NCI-H226 (cell line): ENCODE results near the gene FRS2.

Experiments used
- DNase-seq: peaks from one replicate; pipeline ENCODE4 v3.0.0-alpha.2; 2015

FRS2 gene

DNA sequence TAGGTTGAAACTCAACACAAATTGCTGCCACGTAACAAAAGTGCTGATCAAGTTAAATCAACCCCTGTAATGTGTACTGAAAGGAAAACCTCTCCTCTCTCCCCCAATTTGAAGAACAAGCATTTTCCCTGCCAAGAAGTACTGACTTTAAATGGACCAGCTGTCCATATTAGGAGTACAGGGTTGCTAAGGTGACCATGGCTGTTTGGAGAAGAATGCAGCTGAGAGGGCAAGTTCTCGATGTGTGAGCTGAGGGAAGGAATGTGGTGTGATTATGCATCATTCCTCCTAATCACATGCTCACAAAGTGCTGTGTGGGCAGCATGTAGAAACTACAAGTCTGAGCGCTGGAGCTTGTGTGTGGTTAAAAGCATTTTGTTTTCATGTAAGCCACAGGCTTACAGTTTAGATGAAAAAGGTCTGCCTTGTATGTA is 64.2 kb downstream of the FRS2 start:
- DNase-seq: peak; percentile 100

DNA sequence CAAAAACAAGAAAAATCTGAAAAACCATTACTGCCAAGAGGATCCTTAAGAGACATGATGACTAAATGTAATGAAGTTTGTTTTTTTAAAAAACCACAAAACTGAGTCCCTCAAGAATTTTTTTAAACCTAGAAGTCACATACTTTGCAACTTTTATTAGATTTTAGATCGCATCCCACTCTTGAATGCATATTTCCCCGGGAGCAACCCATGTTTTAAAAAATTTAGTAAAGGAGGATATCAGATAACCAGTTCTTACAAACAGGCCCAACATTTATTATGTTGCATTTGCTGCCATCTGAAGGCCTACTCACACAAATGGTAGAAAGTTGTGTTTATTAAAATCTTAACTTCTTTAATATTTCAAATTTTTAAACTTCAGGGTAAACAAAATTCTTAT is 70.8 kb downstream of the FRS2 start:
- no peak for DNase-seq

DNA sequence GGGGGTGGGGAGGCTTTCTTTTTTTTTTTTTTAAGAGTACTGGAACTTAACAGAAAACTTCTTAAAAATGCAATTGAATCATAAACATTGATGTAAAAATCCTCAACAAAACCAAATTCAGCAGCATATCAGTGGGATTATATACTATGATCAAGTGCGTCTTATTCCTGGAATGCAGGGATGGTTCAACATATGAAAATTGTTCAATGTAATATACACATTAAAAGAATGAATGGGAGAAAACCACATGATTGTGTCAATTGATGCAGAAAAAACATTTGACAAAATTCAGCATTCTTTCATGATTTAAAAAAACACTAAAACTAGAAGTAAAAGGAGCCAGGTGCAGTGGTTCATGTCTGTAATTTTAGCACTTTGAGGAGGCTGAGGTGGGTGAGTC is 73.9 kb downstream of the FRS2 start:
- DNase-seq: no peak

DNA sequence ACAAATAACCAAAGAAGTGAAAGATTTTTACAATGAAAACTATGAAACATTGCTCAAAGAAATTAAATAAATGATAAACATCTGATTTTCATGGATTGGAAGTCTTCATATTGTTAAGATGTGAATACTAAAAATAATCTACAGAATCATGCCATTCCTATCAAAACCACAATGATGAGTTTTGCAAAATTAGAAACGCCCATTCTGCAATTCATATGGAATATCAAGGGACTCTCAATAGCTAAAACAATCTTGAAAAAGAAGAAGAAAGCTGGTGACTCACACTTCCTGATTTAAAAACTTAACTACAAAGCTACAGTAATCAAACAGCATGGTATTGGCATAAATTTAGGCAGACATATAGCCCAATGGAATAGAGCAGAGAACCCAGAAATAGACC is 74.9 kb downstream of the FRS2 start:
- no peak for DNase-seq

DNA sequence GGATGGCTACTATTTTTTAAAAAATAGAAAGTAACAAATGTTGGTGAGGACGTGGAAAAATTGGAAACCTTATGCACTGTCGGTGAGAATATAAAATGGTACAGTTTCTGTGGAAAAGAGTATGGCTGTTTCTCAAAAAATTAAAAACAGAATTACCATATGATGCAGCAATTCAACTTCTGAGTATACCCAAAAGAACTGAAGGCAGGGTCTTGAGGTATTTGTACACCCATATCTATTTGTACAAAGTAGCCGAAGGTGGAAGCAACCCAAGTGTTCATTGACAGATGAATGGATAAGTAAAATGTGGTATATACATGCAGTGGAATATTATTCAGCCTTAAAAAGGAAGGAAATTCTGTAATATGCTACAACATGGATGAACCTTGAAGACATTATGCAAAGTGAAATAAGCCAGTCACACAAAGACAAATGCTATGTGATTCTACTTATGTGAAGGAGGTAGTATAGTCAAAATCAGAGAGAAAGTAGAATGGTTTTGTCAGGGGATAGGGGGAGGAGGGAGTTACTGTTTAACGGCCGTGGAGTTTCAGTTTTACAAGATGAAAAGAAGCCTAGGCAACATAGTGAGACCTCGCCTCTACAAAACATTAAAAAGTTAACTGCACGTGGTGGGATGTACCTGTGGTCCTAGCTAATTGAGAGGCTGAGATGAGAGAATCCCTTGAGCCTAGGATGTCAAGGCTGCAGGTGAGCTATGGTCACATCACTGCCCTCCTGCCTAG is 76.7 kb downstream of the FRS2 start:
- DNase-seq: no peak

DNA sequence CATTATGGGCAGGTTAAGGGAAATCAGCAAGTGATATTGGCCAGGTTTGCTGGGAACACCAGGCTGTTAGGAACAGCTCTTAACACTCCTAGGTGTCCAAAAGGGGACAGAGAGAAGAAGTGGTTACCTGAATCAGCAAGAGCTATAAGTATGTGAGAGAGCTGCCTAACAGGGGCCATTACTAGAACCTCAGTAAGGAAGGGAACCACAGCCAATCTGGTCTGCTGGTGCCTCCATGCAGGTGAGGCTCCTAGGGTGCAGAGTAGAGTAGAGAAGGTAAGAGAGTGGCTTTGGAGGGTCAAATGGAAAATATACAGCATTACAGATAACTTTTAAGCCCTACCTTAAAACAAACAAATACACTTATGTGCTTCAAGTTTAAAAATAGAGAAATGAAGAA is 78.5 kb downstream of the FRS2 start:
- DNase-seq: no peak

DNA sequence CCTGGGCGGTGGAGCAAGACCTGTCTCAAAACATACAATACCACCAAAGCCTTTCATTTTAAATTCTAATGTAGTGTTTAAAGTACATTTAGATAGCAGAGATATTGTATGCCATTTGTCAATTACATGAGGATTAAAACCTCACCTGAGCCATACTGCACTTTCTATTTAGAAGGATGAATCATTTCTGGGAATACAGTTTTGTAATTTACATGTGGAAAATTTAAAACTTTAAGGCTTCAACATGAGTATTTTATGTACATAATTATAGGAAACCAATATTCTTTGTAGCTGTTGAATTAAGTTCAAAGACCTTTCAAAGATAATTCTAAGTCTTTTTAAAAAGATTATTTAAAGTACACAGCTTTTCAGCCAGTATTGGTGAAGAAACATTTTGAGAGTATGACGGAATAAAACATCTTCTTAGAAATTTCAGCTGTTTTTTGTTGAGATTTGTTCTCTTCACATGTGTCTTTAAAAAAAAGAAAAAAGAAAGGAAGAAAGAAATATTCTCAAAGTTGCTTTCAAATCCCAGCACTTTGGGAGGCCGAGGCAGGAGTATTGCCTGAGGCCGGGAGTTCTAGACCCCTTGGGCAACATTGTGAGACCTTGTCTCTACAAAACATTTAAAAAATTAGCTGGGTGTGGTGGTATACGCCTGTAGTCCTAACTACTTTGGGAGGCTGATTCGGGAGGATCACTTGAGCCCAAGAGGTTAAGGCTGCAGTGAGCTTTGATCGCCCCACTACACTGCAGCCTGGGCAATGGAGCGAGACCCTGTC is 80.6 kb downstream of the FRS2 start:
- DNase-seq: no peak

DNA sequence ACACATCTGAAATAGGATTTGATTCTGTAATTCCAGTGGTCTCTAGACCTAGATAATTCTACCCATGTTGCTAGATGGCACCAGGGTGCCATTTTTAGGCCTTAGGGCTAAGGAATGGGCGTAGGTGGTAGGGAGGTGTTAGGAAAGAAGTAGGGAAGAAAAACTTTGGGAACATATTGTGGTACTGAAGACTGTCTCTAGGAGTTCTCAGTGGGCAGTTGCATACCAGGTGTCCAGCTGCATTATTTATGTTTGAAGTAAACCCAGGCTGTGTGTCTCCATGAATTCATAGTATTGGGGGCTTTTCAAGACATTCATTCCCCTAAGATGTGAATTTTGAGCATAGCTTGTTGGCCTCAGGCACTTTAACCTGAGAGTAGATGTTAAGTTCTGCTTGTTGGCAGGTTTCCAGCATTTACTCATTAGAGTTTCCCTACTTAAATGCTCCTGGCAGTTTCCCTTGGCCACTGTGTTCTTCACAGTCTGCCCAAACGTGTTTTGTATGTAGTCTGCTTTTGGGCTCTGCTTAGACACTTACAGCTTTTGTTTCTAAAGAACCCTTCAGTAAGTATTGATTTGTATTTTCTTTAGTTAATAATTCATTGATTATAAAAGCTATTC is 83.5 kb downstream of the FRS2 start:
- peak; percentile 73 for DNase-seq

DNA sequence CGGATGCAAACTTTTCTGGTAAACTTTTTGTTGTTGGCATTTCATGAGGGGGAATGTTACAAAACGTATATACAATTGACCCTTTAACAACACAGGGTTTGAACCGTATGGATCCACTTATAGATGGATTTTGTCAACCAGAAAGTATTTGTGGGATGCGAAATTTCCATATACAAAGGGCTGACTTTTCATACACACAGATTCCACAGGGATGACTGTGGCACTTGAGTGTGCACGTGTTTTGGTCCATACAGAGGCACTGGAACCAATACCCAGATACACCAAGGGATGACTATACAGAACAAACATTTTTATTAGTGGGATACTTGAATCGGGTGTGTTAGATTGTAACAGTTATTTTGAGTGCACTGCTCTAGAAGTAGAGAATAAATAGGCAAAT is 85.3 kb downstream of the FRS2 start:
- peak; percentile 81 for DNase-seq

DNA sequence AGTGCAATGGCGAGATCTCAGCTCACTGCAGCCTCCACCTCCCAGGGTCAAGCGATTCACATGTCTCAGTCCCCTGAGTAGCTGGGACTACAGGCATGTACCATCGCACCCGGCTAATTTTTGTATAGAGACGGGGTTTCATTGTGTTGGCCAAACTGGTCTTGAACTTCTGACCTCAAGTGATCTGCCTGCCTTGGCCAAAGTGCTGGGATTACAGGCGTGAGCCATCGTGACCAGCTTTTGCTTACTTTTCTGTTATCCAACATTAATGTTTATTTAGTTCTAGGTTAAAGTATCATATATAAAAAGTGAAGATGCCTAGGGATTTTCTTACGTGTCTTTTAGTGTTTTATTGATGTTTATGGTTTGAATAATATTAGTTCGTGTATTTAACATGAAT is 86.2 kb downstream of the FRS2 start:
- DNase-seq: no peak

DNA sequence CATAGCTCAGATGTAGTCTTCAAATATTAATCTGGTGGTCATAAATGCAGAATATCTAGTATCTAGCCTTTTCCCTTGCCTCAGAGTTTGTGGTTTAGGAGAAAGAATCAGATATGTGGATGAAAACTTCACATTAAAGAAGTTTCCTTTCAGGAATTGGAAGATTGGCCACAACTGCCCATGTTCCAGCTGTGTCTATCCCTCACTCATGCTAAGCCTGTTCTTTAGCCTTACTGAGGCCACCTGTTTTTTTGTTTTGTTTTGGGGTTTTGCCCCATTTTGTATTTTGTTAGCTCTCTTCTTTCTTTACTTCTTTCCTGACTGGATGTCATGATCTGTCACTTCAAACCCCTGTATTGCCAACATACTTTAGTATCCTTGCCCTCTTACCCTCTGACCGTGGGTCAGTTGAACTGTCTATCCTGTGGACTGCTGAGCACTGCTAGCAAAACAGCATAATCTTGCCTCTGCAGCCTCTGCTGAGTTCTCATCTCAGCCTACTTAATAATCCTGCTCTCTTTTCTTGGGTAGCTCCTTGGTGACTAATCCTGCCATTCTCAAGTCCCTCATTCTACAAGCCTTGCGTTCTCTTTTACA is 93.1 kb downstream of the FRS2 start:
- no peak for DNase-seq

DNA sequence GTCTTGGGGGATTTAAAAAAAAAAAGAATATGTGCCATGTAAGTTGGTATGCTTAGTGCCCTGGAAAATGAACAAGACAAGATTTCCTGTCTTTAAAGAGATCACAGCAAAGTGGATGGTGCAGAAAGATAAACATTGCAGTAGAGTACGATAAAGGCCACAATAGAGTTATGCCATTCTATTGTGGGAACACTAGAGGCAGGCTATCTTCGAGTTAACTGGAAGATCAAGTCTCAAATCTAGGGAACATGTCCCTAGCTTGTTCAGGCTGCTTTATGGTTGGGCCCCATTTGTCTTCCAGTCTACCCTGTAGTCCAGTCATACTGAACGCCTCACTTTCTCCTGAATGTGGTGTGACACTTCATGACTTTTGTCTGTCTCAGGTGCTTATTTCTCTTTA is 96.4 kb downstream of the FRS2 start:
- DNase-seq: no peak

DNA sequence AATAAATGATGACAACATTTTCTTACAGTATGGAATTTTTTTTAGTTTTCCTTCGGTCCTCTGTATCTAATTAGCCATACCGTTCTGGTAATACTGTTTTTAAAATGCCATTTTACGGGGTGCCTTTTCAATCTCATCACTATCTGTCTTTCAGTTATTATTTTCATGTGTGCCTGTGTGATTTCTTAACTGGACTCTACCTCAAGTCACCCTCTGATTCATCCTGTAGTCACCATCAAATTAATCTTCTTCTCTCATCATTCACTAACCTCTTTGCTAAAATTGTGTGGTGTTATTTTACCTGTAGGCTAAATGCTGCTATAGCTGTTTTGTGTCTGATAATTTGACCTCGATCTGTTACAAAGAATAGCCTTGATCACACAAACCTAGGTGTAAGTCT is 99.0 kb downstream of the FRS2 start:
- DNase-seq: peak; percentile 53

DNA sequence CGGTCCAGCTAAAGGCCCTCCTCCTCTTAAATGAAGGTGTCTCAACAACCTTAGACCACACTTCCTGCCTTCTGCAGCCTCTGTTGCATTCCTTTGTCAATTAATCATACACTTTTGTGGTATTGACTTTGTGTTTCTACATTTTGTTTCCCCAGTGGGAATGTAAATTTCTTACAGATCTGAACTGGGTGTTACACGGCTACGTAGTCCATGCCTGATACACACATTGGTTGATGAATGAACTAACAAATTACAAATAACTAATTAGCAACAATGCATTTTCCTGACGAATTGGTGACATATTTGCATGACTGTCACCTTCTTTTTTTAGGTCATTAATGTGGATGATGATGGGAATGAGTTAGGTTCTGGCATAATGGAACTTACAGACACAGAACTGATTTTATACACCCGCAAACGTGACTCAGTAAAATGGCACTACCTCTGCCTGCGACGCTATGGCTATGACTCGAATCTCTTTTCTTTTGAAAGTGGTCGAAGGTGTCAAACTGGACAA is 99.9 kb downstream of the FRS2 start:
- peak; percentile 95 for DNase-seq

DNA sequence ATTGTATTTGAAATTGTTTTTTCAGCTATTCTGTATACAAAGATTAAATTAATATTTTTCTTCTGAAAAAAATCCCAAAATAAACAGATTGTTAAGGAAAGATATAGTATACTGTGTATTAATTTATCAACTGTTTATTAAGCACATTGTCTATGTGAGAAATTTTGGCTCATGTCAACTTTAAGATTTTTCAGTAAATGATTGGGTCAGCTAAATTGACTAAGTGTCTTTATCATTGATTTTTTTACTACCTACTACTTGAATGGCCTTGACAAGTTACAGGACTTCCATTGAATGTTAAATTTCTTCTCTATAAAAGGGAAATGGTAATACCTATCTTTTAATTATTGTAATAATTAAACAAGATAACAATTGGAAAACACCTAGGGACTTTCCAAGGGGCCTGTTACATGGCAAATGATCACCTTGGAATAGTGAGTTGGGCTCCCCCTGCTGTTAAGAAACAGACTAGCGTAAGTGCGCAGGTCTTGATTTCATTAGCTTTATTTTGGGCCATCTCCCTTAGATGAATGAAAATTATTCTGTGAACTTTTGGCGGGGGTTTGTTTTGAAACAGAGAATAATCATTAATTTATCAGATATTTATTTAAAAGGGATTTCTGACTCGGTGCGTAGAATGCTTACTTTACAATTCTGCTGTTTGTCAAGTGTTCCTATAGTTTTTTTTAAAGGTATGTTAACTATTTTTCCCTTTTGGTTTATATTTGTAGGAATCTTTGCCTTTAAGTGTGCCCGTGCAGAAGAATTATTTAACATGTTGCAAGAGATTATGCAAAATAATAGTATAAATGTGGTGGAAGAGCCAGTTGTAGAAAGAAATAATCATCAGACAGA is 100.6 kb downstream of the FRS2 start:
- DNase-seq: peak; percentile 26

DNA sequence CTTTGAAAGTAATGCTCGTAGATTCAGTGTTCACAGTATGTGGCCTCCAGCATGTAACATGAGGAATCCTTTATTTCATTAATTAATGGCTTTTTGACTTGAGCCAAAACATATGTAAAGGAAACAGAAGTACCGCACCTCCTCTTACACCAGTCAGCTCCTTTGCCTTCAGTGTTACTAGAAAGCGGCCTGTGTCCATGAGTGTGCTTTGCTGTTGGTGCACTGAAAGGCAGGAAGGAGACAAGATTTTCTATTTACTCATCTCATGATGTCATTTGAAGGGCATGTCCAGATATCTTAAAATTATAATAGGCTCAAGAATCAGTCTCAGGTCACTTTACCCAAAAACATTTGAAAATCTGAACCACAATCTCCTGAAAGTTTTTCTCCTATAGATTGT is 105.2 kb downstream of the FRS2 start:
- peak; percentile 17 for DNase-seq

DNA sequence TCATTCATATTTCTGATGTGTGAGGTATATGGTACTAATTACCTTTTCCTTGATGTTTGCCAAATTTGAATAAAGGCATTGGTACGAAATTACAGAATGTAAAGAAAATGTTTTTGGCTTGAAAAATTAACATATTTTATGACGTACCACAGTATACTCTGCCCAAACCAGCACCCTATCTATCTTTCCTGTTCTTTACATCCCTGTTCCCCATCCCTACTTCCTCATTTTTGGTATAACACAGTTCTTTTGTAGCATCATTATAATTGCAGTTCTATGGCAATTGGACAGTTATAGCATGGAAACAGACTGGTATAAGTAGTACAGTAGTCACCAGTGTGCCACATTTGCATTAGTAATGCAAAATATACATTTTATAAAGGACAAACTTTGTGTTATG is 108.1 kb downstream of the FRS2 start:
- no peak for DNase-seq

DNA sequence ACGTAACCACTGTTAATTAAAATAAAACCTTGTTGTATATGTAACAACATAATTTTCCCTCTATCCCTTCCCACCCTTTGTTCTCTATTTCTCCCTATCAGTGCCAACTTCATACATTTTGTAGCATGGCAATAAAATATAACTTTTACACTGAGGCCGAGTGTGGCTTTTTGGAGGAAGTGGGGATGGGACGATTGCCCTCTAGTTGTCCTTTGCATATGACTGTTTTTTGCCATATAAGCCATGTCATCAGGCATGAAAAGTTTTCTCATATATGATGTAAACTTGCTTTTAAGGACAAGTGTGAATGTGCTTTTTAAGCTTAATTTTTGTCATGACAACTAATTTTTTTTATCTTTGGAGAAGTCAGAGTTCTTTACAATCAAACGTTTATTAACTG is 108.8 kb downstream of the FRS2 start:
- no peak for DNase-seq

DNA sequence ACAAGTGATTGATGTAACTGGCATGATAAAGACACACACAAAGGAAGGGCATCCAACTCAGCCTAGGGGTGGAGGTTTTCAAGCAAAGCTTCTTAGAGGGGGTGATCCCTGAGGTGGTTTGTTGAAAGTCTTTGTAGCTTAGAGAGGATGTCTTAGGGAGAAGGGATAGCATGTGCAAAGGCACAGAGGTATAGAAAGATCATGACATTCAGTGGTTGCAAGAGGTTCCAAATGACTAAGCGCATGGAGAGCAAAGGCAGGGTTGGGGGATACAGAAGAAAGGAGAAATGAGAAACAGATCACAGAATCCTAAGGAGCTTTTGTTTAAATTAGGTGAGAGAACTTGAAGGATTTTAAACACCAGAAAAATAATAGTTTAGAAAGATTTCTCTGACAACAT is 109.9 kb downstream of the FRS2 start:
- DNase-seq: no peak

DNA sequence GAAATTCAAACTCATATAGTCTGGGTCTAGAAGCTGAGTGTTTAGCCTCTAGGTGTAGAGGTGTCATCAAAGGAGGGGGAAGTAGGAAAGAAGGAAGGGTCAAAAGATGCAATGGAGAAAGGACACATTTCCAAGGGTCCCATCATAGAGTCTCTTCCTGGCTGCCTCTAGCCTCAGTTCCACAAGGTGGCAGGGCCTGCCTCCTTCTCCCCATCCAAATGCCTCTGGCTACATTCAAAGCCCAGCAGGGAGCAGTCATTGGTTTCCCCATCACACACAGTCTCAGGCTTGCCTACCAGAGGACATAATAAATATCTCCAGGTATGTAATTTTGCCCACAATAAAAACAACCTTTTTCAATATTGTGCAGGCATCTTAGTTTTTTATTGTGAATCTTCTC is 113.0 kb downstream of the FRS2 start:
- DNase-seq: peak; percentile 48

DNA sequence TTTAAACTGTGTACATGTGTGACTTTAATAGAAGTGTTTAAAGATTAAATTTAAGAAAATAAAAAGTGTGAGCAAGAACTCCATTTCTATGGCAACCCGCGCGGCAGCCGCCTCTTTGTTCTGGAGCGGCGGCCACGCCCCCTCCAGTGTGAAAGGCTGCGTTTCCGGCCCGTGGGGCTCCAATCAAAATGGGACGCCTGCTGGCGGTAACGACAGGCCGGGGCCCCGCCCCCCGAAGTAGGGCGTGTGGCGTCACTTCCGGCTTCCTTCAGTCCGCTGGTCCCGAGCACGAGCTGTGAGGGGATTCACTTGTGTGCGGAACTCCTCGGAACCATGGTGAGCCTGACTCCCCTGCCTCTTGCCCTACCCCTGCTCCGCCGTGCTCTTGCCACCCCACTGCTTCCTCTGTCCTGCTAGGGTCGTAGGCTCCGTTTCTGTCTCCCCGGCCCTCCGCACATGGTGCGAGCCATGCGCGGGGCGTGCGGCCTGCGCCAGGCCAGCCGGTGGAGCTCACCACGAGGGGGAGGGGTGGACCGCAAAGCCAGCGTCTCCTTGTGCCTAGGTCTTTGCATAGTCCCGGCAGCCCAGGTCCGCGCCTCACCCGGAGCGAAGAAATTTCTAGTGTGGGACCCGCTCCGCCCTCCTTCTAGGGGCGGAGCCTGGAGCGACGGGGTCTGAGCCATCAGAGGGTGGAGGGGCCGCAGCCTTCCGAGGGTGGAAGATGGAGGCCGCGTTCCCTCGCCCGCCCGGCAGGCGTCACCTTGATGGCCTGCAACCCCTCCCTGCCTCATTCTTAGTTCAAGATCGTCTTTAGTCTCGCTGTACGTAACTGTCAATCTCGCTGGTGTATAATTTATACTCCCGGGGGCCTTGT is 115.2 kb downstream of the FRS2 start, which contains the start of gene CCT2:
Gene CCT2, plus strand, starts transcription at position 271 of the 874 bp plus-strand sequence. Its CDS starts 63 bp downstream, at position 334.
- peak; percentile 98 for DNase-seq
